Type B pancreatic cell (in vitro differentiated cells): ENCODE measurements around the gene KRTAP10-8. TPM values are rescaled to one million over a fixed set of nuclear protein-coding genes. Genes with fewer than 3 reads are reported as not detected.

Experiments
- DNase-seq: peaks from one replicate; pipeline ENCODE4 v3.0.0; 2021; ENCODE audit warnings: mixed read lengths; ENCODE audit not compliant: unreplicated experiment; ENCODE audit errors: extremely low spot score
- H3K27ac Mint-ChIP-seq: 2 replicates; pipeline ENCODE4 v1.8.0; 2021; ENCODE audit warnings: mild to moderate bottlenecking, mixed read lengths
- H3K27me3 Mint-ChIP-seq: 2 replicates; pipeline ENCODE4 v1.8.0; 2021; ENCODE audit warnings: mixed read lengths
- H3K36me3 Mint-ChIP-seq: 2 replicates; pipeline ENCODE4 v1.8.0; 2021; ENCODE audit warnings: mixed read lengths
- H3K4me1 Mint-ChIP-seq: one replicate; pipeline ENCODE4 v1.8.0; 2021; ENCODE audit warnings: mixed read lengths; ENCODE audit not compliant: unreplicated experiment
- H3K4me3 Mint-ChIP-seq: 2 replicates; pipeline ENCODE4 v1.8.0; 2021; ENCODE audit warnings: mild to moderate bottlenecking, mixed read lengths
- H3K9me3 Mint-ChIP-seq: 2 replicates; pipeline ENCODE4 v1.8.0; 2021; ENCODE audit warnings: mixed read lengths
- total RNA-seq: library from RNA; stranded (reverse); gene quantifications from 2 replicates; pipeline ENCODE4 v1.2.1, GENCODE V29; 2021; ENCODE audit warnings: low replicate concordance
- TF ChIP-seq, protein P1 (sequence below): fragments of 200-600 bp; sonication (generic); conservative IDR thresholded peaks from 2 replicates; pipeline ENCODE4 v1.5.0; 2021; ENCODE audit warnings: antibody characterized with exemption, mild to moderate bottlenecking

KRTAP10-8 gene
- total RNA-seq, 1 donor from 2014 or later: not detected

DNA sequence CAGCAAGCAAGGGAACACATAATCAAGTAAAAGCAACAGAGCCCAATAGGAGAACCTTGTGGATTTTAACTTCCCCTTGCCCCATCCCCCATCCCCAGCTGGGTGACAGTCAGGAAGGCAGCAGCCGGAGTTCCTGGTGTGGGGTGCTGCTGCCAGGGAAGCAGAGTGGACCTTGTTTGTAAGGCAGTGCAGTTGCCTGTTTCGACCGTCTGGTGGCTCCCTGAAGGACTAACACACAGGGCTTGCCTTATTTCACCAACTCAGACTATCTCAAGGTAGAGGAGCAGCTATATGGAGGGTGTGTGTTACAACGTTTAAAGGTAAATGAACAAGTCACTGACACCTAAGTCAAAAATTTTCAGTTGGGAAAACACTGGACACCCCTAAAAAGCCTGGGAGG lies 6.6 kb downstream of the KRTAP10-8 start:
- DNase-seq: no peak
- Mint-ChIP-seq H3K4me3 (no peak overlapping the region), H3K27ac (no peak overlapping the region), H3K27me3 (peaks cover 6% of the 10 kb centered on the region), H3K36me3 (no peaks in the 10 kb centered on the region), H3K4me1 (no peaks in the 10 kb centered on the region), H3K9me3 (peaks cover 3% of the 10 kb centered on the region)
- TF ChIP-seq, protein P1, sequence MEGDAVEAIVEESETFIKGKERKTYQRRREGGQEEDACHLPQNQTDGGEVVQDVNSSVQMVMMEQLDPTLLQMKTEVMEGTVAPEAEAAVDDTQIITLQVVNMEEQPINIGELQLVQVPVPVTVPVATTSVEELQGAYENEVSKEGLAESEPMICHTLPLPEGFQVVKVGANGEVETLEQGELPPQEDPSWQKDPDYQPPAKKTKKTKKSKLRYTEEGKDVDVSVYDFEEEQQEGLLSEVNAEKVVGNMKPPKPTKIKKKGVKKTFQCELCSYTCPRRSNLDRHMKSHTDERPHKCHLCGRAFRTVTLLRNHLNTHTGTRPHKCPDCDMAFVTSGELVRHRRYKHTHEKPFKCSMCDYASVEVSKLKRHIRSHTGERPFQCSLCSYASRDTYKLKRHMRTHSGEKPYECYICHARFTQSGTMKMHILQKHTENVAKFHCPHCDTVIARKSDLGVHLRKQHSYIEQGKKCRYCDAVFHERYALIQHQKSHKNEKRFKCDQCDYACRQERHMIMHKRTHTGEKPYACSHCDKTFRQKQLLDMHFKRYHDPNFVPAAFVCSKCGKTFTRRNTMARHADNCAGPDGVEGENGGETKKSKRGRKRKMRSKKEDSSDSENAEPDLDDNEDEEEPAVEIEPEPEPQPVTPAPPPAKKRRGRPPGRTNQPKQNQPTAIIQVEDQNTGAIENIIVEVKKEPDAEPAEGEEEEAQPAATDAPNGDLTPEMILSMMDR: peak; percentile 37

GRCh38 chr21:44618909-44619308 lies 7.0 kb downstream of the KRTAP10-8 start:
- H3K4me1 Mint-ChIP-seq: no peaks in the 10 kb centered on the region
- DNase-seq: no peak
- H3K27me3 Mint-ChIP-seq: peaks cover 6% of the 10 kb centered on the region
- no peak overlapping the region for H3K4me3 Mint-ChIP-seq
- TF ChIP-seq, protein P1: no peak
- H3K9me3 Mint-ChIP-seq: peaks cover 7% of the 10 kb centered on the region
- no peak overlapping the region for H3K27ac Mint-ChIP-seq
- H3K36me3 Mint-ChIP-seq: no peaks in the 10 kb centered on the region

DNA sequence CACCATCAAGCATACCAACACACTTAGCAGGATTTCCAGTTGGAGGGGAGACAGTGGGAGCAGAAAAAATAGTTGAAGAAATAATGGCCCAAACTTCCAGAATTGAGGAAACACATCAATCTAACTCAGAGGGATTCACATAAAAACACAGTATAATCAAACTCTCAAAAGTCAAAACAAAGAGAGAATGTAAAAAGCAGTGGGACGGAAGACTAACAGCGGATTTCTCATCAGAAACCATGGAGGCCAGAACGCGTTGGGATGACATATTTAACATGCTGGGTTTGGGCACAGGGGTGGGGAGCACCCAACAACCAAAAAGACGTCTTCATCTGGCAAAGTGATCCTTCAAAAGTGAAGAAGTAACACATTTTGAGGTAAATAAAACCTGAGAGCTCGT lies 8.0 kb downstream of the KRTAP10-8 start:
- Mint-ChIP-seq H3K4me1 (no peaks in the 10 kb centered on the region), H3K4me3 (no peak overlapping the region), H3K27me3 (peaks cover 3% of the 10 kb centered on the region), H3K9me3 (peaks cover 14% of the 10 kb centered on the region), H3K27ac (no peak overlapping the region), H3K36me3 (no peaks in the 10 kb centered on the region)
- DNase-seq: no peak
- TF ChIP-seq, protein P1: no peak

GRCh38 chr21:44623575-44623974 lies 11.7 kb downstream of the KRTAP10-8 start:
- no peak for DNase-seq
- Mint-ChIP-seq H3K4me1 (no peaks in the 10 kb centered on the region), H3K9me3 (peaks cover 14% of the 10 kb centered on the region), H3K27me3 (no peaks in the 10 kb centered on the region), H3K4me3 (no peak overlapping the region), H3K36me3 (no peaks in the 10 kb centered on the region), H3K27ac (no peak overlapping the region)
- TF ChIP-seq, protein P1: no peak

DNA sequence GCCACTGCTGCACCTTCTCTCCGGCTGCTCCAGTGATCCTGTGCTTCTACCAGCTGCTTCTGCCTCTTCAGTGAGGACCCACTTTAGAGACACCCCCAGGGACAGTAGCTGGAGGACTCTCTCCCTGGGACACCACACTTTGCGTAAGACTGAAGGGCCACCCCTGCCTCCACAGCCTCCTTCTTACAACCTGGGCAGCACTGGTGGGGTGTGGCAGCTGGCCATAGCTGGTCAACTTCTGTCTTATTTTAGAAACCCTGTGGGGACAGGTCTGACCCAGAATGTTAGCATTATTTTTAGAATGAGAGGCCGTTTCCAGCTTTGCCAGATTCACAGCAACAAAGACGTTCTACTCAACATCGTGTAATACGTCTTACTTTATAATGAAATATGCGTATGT lies 13.9 kb downstream of the KRTAP10-8 start:
- H3K27ac Mint-ChIP-seq: no peak overlapping the region
- H3K4me3 Mint-ChIP-seq: no peak overlapping the region
- no peaks in the 10 kb centered on the region for H3K27me3 Mint-ChIP-seq
- no peak for DNase-seq
- H3K4me1 Mint-ChIP-seq: no peaks in the 10 kb centered on the region
- H3K9me3 Mint-ChIP-seq: peaks cover 17% of the 10 kb centered on the region
- H3K36me3 Mint-ChIP-seq: no peaks in the 10 kb centered on the region
- TF ChIP-seq, protein P1: no peak

- Mint-ChIP-seq H3K4me1 (no peaks in the 10 kb centered on the region), H3K27me3 (no peaks in the 10 kb centered on the region), H3K27ac (no peak overlapping the region), H3K9me3 (peaks cover 22% of the 10 kb centered on the region), H3K36me3 (no peaks in the 10 kb centered on the region), H3K4me3 (no peak overlapping the region)
- TF ChIP-seq, protein P1: no peak
- DNase-seq: no peak
These were observed 14.4 kb downstream of the KRTAP10-8 start for GRCh38 chr21:44626262-44626661.
